ENCODE data around the gene SMO. TPM values are rescaled to one million over a fixed set of nuclear protein-coding genes. Genes with fewer than 3 reads are reported as not detected.

Gene SMO
- total RNA-seq, 1 experiment from 2014 or later = 35.5 TPM

DNA sequence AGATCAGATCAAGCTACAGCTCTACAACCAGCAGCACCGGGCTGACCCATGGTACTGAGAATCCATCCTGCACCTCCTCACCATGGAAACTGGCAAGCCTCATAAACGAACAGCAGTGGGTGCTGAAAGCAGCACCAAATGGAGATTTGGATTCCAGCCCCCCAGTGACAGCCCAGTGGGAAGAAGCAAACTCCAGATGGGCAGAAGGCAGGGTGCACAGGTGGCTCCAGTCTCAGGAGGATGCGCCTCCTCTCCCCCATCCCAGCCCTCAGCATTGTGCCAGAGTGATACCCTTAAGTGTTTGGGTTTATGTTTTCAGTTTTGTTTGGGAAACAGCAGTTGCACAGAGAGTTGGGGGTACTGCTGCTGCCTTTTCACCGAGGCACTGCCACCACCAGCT is 20.6 kb upstream of the SMO start:
- BruUV-seq (replicated peaks) = no TSS peak
- intact Hi-C loops (cut with micrococcal nuclease; ENCODE audit: unreplicated experiment) = no loop called here
- H3K4me3 Mint-ChIP-seq (ENCODE audit: unreplicated experiment) = no peak overlapping the region
- ChIA-PET CTCF (no interaction called here), POLR2A (no interaction called here)
- no peaks in the 10 kb centered on the region for H3K4me1 Mint-ChIP-seq (ENCODE audit: low read depth, unreplicated experiment)
- no peak for DNase-seq
- no peaks in the 10 kb centered on the region for H3K27me3 ChIP-seq (replicated peaks; ENCODE audit: control insufficient read depth, insufficient read depth, low read length)
- no peaks in the 10 kb centered on the region for H3K36me3 ChIP-seq (ENCODE audit: control insufficient read depth, insufficient read depth, low read length)
- no peaks in the 10 kb centered on the region for H3K9me3 ChIP-seq
- no peaks in the 10 kb centered on the region for H3K4me1 ChIP-seq
- H3K36me3 Mint-ChIP-seq (ENCODE audit: insufficient read depth, unreplicated experiment) = no peaks in the 10 kb centered on the region
- no peaks in the 10 kb centered on the region for H3K9me3 Mint-ChIP-seq (ENCODE audit: unreplicated experiment)
- H3K27me3 Mint-ChIP-seq (ENCODE audit: insufficient read depth, unreplicated experiment) = peaks cover 2% of the 10 kb centered on the region
- TF ChIP-seq, protein P1, sequence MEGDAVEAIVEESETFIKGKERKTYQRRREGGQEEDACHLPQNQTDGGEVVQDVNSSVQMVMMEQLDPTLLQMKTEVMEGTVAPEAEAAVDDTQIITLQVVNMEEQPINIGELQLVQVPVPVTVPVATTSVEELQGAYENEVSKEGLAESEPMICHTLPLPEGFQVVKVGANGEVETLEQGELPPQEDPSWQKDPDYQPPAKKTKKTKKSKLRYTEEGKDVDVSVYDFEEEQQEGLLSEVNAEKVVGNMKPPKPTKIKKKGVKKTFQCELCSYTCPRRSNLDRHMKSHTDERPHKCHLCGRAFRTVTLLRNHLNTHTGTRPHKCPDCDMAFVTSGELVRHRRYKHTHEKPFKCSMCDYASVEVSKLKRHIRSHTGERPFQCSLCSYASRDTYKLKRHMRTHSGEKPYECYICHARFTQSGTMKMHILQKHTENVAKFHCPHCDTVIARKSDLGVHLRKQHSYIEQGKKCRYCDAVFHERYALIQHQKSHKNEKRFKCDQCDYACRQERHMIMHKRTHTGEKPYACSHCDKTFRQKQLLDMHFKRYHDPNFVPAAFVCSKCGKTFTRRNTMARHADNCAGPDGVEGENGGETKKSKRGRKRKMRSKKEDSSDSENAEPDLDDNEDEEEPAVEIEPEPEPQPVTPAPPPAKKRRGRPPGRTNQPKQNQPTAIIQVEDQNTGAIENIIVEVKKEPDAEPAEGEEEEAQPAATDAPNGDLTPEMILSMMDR (IDR thresholded peaks at IDR 0.05; ENCODE audit: insufficient read depth in 1 of 2, low read depth in 1 of 2, low read length in 1 of 2, severe bottlenecking in 1 of 2, unreplicated experiment in 1 of 2) = no peak
- no peak overlapping the region for H3K4me3 ChIP-seq (ENCODE audit: low read depth, low read length)
- H3K27ac Mint-ChIP-seq (ENCODE audit: unreplicated experiment) = no peak overlapping the region

DNA sequence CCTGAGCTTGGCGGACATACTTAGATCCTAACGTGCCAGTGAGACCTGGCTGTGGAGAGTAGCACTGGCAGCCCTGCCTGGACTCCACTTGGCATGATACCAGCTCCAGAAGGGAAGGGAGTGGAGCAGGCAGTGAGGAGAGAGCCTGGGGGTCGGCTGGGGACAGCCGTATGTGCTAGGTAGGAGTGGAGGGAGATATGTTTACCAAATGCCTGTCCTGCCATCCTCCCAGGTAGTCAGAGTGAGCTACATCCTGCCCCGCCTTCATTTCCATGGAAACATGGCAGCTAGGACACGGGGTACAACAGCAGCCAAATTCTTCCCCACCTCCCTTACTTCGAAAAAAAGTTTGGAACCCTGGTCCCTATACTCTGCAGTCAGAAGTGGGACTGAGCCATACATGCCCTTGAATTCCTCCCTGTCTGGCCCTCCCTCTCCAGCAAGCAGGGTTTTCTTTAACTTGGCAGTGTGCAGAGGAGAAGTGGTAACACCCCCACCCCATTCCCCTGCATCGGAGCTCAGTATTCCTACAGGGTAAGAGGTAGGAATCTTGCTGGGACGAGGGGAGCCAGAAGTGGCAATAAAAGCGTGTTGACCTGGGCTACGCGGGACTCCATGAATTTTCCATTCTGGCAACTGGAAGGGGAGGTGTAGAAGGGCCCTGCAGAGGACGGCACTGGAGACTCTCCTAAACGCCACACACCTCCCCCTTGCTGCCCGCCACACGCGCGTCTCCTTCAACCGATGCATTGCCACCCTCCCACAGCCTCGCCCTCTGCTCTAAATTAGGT is 20.0 kb upstream of the SMO start:
- DNase-seq = no peak
- CTCF ChIA-PET = no interaction called here

DNA sequence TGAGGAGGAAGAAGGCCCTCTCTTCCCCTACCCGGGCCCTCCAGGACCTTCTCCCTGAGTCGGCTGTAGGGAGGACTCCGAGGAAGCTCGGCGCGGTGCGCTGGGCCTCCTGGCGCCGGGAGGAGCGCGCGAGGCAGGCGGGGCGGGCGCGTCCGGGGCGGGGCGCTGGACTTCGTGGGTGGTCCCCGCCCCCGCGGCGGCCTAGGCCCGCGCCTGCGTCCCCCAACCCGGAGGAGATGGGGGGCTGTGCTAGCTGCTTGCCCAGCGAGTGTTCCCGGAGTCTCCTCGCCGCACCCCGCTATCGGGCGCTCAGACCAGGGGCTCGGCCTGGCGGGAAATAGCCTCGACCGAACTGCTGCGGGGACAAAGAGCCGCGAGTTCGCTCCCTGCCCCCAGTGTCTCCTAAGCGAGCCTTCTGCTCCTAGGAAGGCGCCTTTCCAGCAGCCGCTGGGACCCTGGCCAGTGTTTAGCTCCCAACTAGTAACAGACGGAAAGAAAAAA is 19.2 kb upstream of the SMO start:
- TF ChIP-seq, protein P1 (IDR thresholded peaks at IDR 0.05; ENCODE audit: insufficient read depth in 1 of 2, low read depth in 1 of 2, low read length in 1 of 2, severe bottlenecking in 1 of 2, unreplicated experiment in 1 of 2) = no peak
- H3K9me3 ChIP-seq = no peaks in the 10 kb centered on the region
- Mint-ChIP-seq H3K27ac (ENCODE audit: unreplicated experiment) (no peak overlapping the region), H3K4me1 (ENCODE audit: low read depth, unreplicated experiment) (no peaks in the 10 kb centered on the region), H3K27me3 (ENCODE audit: insufficient read depth, unreplicated experiment) (no peaks in the 10 kb centered on the region), H3K36me3 (ENCODE audit: insufficient read depth, unreplicated experiment) (no peaks in the 10 kb centered on the region), H3K9me3 (ENCODE audit: unreplicated experiment) (no peaks in the 10 kb centered on the region), H3K4me3 (ENCODE audit: unreplicated experiment) (no peak overlapping the region)
- no peaks in the 10 kb centered on the region for H3K27me3 ChIP-seq (replicated peaks; ENCODE audit: control insufficient read depth, insufficient read depth, low read length)
- POLR2A ChIA-PET = no interaction called here
- no TSS peak for BruUV-seq (replicated peaks)
- CTCF ChIA-PET = no interaction called here
- H3K36me3 ChIP-seq (ENCODE audit: control insufficient read depth, insufficient read depth, low read length) = no peaks in the 10 kb centered on the region
- H3K4me1 ChIP-seq = no peaks in the 10 kb centered on the region
- intact Hi-C loops (cut with micrococcal nuclease; ENCODE audit: unreplicated experiment) = no loop called here
- no peak for DNase-seq
- no peak overlapping the region for H3K4me3 ChIP-seq (ENCODE audit: low read depth, low read length)

More for the DNA sequence above, 20.0 kb upstream of the SMO start:
- Mint-ChIP-seq H3K27me3 (ENCODE audit: insufficient read depth, unreplicated experiment) (no peaks in the 10 kb centered on the region), H3K36me3 (ENCODE audit: insufficient read depth, unreplicated experiment) (no peaks in the 10 kb centered on the region), H3K4me3 (ENCODE audit: unreplicated experiment) (no peak overlapping the region), H3K27ac (ENCODE audit: unreplicated experiment) (no peak overlapping the region), H3K9me3 (ENCODE audit: unreplicated experiment) (no peaks in the 10 kb centered on the region), H3K4me1 (ENCODE audit: low read depth, unreplicated experiment) (no peaks in the 10 kb centered on the region)
- TF ChIP-seq, protein P1 (IDR thresholded peaks at IDR 0.05; ENCODE audit: insufficient read depth in 1 of 2, low read depth in 1 of 2, low read length in 1 of 2, severe bottlenecking in 1 of 2, unreplicated experiment in 1 of 2) = no peak
- POLR2A ChIA-PET = no interaction called here
- no peaks in the 10 kb centered on the region for H3K4me1 ChIP-seq
- no peaks in the 10 kb centered on the region for H3K9me3 ChIP-seq
- intact Hi-C loops (cut with micrococcal nuclease; ENCODE audit: unreplicated experiment) = no loop called here
- no peaks in the 10 kb centered on the region for H3K27me3 ChIP-seq (replicated peaks; ENCODE audit: control insufficient read depth, insufficient read depth, low read length)
- no peaks in the 10 kb centered on the region for H3K36me3 ChIP-seq (ENCODE audit: control insufficient read depth, insufficient read depth, low read length)
- H3K4me3 ChIP-seq (ENCODE audit: low read depth, low read length) = no peak overlapping the region
- BruUV-seq (replicated peaks) = no TSS peak

All from Caco-2 (cell line).